ENCODE measurements around the gene SEC16A.
A peak's percentile ranks its signal among the peaks of the same experiment; 100 is the strongest.
"Not testable (repeated sequence)": the region's sequence is repeated elsewhere in the genome, so short reads cannot be mapped to it uniquely, and the experiment has no call there.

Gene SEC16A

DNA sequence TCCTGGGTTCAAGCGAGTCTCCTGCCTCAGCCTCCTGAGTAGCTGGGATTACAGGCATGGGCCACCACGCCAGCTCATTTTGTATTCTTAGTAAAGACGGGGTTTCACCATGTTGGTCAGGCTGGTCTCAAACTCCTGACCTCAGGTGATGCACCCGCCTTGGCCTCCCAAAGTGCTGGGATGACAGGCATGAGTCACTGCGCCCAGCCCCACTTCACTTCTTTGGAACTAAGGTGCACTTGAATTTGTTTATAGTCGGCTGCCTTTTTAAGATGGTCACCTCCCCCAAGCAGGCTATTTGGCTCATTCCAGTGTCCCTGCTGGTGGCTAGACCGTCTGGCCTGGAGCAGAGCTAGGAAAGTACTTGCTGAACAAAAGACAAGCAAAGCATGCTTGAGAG, 57.5 kb downstream of the SEC16A start:
- not testable (repeated sequence) for DNase-seq (ENCODE audit: extremely low read depth in 1 of 2, low read depth in 1 of 2)

DNA sequence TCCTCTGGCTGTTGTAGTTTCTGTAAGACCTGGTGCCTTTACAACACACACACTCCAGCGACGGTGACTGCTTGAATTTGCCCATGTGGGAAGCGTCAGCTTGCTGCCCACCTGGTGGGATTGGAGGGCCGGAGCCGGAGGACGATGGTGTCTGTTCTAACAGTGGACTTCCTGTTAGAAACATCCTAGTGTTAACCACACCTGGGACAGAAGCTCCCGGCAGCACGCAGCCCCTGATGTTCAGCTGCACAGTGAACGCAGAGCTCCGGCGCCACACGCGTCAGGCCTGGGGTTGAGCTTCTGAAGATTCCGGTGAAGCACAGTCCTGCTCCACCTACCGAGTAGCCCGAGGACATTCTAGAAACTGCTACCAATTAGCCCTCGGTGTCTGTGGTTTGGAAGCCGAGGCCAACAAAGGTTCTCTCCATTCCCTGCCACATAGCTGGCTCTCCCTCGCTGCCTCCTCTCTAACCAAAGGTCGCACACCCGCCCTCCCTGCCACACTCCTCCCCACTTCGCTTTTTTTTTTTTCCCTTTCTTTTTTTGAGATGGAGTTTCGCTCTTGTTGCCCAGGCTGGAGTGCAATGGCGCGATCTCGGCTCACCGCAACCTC, 58.0 kb downstream of the SEC16A start:
- no peak for DNase-seq (ENCODE audit: extremely low read depth in 1 of 2, low read depth in 1 of 2)

DNA sequence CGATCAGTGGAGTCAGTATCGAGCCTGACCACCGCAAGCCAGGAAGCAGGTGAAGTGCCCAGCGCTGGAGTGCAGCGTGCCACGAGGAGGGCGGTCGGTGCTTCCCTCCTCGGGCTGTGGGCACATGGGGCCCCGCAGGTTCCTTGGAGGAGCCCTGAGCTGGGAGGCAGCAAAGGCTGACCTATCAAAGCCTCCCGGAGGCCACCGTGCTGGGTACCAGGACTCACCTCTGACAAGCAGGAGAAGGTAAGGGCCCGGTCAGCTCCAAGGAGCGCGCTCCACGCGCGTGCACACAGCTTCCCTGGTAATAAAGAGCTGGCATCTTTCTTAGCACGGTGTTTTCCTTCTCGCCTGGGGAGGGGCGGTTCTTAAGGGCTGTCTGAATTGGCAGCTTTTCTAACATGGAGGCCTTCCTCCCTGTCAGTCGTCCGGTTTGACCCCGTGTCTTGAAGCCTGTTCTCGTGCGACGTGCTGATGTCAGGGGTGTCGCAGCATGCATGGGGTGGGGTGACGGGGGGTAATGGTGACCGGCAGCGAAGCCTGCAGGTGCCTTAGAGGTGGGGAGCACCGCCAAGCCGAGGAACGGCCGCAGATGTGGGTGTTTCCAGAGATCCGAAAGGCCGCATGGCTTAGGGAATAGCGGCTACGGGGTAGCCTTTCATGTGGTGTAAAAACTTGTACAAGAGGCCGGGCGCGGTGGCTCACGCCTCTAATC, 59.3 kb downstream of the SEC16A start:
- DNase-seq (ENCODE audit: extremely low read depth in 1 of 2, low read depth in 1 of 2), result no peak

GRCh38 chr9:136422876-136423275, 60.0 kb downstream of the SEC16A start:
- DNase-seq (ENCODE audit: extremely low read depth in 1 of 2, low read depth in 1 of 2), result no peak

- DNase-seq (ENCODE audit: extremely low read depth in 1 of 2, low read depth in 1 of 2), result no peak
Observed at GRCh38 chr9:136421791-136422190, 61.0 kb downstream of the SEC16A start.

DNA sequence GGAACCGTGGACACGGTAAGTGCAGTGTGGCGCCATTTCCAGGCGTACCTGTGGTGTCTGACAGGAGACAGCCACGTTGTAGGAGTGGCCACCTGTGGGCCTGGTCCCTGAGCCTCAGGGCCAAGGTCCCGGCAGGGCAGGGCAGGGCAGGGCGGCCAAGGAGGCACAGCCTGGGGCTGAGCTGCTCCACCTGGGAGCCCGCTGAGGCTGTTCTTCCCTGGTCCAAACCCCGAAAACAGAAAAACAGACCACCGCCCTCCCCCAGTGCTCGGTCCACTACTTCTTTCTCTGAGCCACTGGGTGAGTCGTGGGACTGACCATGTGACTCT, 63.8 kb downstream of the SEC16A start:
- no peak for DNase-seq (ENCODE audit: extremely low read depth in 1 of 2, low read depth in 1 of 2)

- no peak for DNase-seq (ENCODE audit: extremely low read depth in 1 of 2, low read depth in 1 of 2)
Observed at GRCh38 chr9:136418182-136419091, 64.4 kb downstream of the SEC16A start.

GRCh38 chr9:136416914-136417313, 65.9 kb downstream of the SEC16A start:
- DNase-seq (ENCODE audit: extremely low read depth in 1 of 2, low read depth in 1 of 2), result no peak

DNA sequence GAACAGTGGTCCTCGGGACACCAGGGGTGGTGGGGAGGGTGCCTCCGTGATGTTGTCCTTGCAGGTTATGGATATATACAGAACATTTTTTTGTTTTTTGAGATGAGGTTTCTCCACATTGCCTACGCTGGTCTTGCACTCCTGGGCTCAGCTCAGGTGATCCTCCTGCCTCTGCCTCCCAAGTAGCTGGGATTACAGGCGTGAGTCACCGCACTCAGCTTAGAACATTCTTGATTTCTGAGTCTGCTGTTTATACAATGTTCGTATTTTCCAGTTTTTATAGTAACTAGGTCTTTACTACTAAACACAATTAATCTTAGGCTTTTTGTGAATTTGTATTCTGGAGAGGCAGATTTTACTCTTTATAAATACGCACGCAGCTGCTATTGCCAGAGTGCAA, 66.4 kb downstream of the SEC16A start:
- no peak for DNase-seq (ENCODE audit: extremely low read depth in 1 of 2, low read depth in 1 of 2)

- no peak for DNase-seq (ENCODE audit: extremely low read depth in 1 of 2, low read depth in 1 of 2)
Observed at GRCh38 chr9:136412962-136413361, 69.9 kb downstream of the SEC16A start.

DNA sequence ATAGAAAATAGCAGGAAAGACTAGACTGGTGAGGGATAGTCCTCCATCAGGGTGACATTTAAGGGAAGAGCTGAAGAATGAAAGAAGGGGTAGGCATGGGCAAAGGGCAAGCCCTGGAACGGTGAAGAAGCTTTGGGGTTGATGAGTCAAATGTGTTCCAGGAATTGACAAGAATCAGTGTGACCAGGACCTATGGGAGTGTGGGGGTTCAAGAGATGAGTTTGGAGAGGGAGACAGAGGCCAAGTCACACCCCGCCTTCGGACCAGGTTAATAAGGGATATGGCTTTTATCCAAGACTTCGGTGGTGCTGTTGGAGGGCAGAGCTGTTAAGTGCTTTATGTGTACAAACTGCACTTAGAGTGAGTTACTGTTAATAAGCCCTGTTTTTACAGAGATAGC, 71.5 kb downstream of the SEC16A start:
- no peak for DNase-seq (ENCODE audit: extremely low read depth in 1 of 2, low read depth in 1 of 2)

DNA sequence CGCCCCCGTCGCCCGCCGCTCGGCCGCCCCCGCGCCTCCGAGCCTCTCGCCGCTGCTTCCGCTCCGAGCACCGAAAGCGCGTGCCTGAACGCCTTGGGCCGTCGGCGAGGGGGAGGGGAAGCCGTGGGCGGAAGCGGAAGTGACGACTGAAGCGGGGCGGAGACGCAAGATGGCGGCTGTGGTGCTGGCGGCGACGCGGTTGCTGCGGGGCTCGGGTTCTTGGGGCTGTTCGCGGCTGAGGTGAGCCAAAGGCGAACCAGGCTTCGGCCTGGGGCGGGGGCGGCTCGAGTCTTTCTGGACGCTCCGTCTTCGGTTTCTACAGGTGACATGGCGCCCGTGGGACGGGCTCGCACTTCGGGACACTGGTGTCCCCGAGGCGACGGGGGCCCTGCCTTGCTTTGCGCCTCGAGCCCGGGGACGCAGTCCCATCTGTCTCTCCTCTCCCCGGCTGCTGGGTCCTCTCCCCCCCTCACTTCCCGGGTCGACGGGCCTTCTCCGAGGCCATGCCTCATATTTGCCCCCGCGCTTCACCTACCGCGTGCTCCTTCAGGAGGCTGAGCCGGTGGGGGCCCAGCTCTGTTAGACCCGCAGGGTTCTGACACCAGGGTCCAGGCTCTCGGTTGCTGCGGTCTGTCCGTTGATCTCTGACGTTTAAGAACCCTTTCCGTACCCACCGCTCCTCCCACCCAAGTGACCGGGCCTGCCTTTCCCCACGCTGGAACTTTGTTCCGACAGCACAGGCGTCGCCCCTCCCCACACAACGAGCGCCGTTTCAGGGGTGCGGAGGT, 72.1 kb downstream of the SEC16A start, which contains the start of the genes ENTR1 and PMPCA:
Gene ENTR1, minus strand, starts transcription at position 115 of the 788 bp plus-strand sequence. CDS start 217 bp downstream, outside the sequence.
Gene PMPCA, plus strand, starts transcription at position 159 of the 788 bp plus-strand sequence. Its CDS starts 11 bp downstream, at position 170.
- DNase-seq (ENCODE audit: extremely low read depth in 1 of 2, low read depth in 1 of 2), result peak; percentile 78 to 94

GRCh38 chr9:136409557-136410455, 73.0 kb downstream of the SEC16A start:
- no peak for DNase-seq (ENCODE audit: extremely low read depth in 1 of 2, low read depth in 1 of 2)

GRCh38 chr9:136407911-136408310, 74.9 kb downstream of the SEC16A start:
- no peak for DNase-seq (ENCODE audit: extremely low read depth in 1 of 2, low read depth in 1 of 2)

GRCh38 chr9:136407061-136407460, 75.8 kb downstream of the SEC16A start:
- DNase-seq (ENCODE audit: extremely low read depth in 1 of 2, low read depth in 1 of 2), result not testable (repeated sequence)

GRCh38 chr9:136405904-136406303, 76.9 kb downstream of the SEC16A start:
- DNase-seq (ENCODE audit: extremely low read depth in 1 of 2, low read depth in 1 of 2), result not testable (repeated sequence)

DNA sequence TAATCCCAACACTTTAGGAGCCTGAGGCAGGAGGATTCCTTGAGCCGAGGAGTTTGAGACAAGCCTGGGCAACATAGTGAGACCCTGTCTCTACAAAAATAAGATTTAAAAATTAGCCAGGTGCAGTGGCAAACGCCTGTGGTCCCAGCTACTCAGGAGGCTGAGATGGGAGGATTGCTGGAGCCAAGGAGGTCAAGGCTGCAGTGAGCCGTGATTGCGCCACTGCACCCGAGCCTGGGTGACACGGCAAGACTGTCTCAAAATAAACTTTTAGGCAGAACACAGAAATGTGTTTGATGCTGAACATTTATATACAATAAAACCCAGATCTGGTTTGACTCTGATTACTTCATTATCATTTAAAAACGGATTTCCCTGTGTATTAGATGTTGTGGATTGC, 77.4 kb downstream of the SEC16A start:
- no peak for DNase-seq (ENCODE audit: extremely low read depth in 1 of 2, low read depth in 1 of 2)

GRCh38 chr9:136404801-136405136, 78.1 kb downstream of the SEC16A start:
- no peak for DNase-seq (ENCODE audit: extremely low read depth in 1 of 2, low read depth in 1 of 2)

DNA sequence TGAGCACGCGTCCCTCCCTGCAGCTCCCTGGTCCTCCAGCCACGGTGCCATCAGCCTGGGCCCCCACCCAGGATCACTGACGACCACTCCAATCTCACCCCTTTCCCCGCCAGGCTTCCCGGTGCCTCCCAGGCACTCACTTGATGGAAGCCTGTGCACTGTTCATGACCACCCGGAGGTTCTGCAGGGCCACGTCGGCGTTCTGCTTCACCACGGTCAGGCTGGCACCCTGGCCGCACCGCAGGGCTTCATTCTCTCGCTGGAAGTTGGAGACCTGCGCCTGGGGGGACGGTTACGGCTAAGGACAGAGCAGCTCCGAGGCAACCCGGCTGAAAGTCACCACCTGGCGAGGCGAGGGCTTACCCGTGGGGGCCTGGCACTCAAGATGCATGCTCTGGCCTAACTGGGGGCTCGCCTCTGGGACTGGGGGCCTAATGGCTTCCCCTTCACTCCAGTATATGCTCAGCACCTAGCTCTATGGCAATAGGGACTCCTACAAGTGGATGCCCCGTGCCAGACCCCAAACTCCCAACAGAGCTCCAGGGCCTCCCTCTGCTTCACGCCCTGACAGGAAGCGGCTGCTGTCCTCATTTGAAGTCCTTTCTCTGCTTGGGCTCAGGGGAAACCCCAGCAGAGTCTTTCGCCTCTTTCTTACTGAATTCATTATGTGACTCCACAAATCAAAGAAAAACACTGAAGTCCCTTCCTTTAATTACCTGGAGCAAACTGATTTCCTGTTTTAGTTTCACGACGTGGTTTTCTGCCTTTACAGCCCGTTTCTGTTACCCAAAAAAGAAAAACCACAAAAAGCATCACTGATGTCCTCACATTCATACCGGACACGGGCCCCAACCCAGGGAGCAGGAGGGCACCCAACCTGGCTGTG, 78.7 kb downstream of the SEC16A start:
- DNase-seq (ENCODE audit: extremely low read depth in 1 of 2, low read depth in 1 of 2), result no peak
